ENCODE measurements around the gene VPS51.

The VPS51 gene

GRCh38 chr11:65119670-65119995 lies 23.6 kb downstream of the VPS51 start:
- no peak for DNase-seq (ENCODE audit: low read depth)

DNA sequence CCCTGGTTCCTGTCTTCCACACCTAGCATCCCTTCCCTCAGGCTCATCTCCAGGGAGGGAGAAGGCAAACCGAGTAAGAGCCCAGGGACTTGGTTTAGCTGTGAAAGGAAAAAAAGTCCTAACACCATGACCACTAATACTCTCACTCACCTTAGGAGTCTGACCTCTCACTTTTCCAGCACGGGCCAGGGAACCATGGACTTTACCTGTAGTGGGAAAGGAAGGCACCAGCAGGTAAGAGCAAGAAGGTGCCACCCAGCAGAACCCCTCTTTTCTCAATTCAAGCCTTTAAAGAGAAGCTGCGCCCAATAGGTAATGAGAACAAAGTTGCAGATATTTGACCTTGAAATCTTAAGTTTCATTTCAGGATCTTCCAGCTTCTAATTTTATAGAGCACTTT lies 24.8 kb downstream of the VPS51 start:
- no peak for DNase-seq (ENCODE audit: low read depth)

DNA sequence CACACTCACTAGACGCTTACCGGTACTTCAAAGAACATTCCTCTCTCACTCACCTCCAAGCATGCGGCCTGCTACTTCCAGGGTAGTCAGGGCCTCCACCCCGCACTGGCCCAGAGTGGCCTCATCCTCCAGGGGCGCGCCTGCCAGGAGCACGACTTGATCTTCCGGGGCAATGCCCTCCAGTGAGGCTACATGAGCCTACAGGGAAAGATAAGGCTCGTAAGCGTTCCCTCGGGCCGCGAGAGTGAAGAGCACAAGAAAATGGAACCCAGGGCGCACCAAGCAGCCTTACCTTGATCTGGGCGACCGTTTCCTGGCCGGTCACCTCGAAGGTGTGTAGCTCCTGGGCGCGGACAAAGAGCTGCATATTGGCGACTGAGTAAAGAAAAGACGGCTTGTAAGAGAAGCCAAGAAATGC lies 25.4 kb downstream of the VPS51 start:
- DNase-seq (ENCODE audit: low read depth): no peak

DNA sequence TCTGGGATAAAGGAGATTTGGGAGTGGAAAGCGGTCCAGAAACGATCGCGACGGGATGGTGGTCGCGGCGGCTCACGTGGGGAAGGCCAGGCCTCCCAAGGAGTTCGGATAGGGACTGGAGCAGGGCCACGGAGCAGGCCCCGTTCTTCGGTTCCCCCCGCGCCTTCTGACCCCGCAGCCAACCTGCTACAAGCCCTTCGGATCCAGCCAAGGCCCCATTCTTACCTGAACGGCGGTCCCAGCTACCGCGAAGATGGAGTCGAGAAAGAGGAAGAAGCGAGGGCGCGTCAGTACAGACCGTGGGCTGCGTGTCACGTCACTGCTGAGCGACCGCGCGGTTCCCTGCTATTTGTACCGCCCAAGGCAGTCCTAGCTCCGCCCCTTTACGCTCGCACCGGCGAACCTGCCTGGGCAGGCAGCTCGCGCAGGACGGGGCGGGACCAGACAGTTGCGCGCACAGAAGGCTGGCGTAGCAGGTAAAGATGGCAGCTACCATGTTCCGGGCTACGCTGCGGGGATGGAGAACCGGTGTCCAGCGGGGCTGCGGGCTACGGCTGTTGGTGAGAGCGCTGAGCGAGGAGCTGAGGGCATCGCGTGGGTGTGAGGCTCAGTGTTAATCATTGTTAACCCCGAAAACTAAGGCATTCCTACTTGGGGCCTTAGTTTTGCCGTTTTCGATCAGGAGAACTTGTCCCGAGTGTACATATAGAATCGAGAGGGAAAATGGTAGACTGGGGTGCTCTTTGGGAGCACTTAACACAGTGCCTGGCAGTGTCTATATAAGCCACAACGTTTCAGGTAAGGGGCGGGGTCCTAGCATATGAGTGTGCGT lies 26.1 kb downstream of the VPS51 start, which contains the start of the genes FAU and MRPL49:
FAU (minus strand) TSS at position 270 of the 832 bp plus-strand sequence. CDS start 321 bp downstream, outside the sequence.
MRPL49 (plus strand) TSS at position 457 of the 832 bp plus-strand sequence; CDS start at position 483, 26 bp downstream.
- DNase-seq (ENCODE audit: low read depth): peak; percentile 97

DNA sequence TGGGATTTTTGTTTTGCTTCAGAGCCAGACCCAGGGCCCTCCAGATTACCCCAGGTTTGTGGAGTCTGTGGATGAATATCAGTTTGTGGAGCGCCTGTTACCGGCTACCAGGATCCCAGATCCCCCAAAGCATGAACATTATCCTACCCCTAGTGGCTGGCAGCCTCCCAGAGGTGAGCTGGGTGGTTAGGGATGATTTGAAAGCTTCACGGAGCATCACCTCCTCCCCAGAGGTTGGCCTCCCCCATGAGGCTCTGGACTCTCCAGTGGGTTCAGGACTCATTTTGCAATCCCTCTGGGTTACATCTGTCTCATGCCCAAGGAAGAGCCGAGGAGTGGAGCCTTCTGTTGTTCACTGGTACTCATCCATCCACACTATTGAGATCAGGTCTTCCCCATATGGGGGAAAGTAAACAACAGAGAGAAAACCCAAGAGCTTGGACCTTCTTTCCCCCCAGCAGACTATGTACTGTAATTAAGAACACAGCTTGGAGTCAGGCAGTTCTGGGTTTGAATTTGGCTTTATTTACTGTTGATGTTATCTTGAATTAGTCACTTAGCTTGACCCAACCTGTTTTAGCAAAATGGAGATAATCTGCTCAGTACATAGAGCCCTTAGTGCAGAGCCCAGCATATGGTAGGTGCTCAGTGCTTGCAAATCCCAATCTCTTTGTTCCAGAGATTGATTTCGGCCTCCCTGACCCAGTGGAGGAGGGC lies 28.6 kb downstream of the VPS51 start:
- DNase-seq (ENCODE audit: low read depth): no peak

DNA sequence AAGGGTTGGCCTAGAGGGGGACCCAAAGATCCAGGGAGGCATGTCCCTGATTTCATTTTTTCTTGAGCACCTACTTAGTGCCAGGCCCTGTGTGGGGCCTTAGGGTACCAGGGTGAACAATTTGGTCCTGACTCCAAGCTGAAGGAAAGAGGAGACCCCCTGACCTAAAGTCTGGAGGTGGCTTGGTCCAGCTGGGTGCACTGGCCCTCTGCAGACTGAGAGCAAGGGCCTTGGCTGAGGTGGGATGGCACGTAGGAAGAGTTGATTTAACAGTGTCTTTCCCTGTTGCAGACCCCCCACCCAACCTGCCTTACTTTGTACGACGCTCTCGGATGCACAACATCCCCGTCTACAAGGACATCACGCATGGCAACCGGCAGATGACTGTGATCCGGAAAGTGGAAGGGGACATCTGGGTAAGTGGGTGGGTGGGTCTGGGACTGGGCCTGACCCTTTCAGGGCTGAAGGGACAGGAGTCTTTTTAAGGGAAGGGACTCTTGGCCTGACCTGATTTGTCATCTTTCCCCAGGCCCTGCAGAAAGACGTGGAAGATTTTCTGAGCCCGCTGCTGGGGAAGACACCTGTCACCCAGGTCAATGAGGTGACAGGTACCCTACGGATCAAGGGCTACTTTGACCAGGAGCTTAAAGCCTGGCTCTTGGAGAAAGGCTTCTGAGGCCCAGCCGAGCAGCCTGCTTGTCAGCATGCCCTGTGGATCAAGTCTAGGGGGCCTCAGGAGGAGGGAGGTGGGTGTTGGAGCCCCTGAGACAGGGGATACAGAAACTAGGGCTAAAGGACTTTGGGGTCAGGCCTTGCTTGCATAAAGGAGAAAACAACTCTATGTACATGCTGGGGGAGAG lies 29.4 kb downstream of the VPS51 start:
- no peak for DNase-seq (ENCODE audit: low read depth)

DNA sequence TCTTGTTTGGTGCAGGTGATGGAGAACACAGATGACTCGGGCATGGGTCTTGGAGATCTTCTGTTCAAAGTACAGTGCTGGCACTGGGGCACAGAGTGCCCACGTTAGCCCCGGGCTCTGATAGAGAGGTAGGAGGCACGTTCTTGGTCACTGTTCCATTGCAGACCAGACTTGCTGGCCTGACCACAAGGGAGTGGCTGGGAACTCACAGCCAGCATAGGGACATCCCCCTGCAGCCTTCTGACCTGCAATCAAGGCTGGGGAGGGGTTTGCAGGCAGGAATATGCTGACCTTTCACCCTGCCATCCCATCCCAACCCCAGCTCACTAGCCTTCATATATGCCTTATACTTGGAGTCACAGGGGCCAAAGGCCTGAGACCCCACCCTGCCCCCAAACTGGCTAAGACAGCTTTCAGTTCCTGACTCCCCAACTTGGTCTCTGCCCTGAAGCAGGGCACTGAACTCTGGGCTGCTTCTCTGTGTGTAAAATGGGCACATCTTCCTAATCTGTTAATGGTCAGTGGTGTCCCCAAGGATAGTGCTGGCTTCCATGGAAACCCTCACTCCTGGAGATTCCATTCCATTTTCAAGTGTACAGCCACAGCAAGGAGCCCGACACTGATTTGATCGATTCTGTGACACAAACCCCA lies 30.7 kb downstream of the VPS51 start:
- no peak for DNase-seq (ENCODE audit: low read depth)

GRCh38 chr11:65127473-65128181 lies 31.6 kb downstream of the VPS51 start:
- no peak for DNase-seq (ENCODE audit: low read depth)

- DNase-seq (ENCODE audit: low read depth): no peak
Observed at GRCh38 chr11:65128182-65129145, 32.5 kb downstream of the VPS51 start.

- DNase-seq (ENCODE audit: low read depth): no peak
Observed at GRCh38 chr11:65129649-65130441, 33.8 kb downstream of the VPS51 start.

GRCh38 chr11:65130631-65131416 lies 34.8 kb downstream of the VPS51 start:
- DNase-seq (ENCODE audit: low read depth): no peak

DNA sequence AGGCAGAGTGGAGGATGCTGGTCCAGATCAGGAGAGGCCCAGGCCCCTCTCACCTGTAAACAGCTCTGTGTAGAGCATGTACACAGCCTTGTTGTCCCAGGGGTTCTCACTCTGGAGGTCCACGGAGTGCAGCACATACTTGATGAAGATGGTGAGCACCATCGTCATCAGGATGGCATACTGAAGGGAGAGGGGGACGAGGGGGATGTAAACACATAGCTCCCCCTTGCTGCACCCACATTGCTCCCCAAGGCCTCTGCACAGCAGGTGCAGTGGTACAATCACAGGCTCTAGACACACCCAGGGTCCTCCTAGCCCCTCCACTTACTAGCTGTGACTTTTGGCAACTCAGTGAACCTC lies 35.4 kb downstream of the VPS51 start:
- DNase-seq (ENCODE audit: low read depth): no peak

GRCh38 chr11:65131895-65132237 lies 35.9 kb downstream of the VPS51 start:
- DNase-seq (ENCODE audit: low read depth): no peak

- no peak for DNase-seq (ENCODE audit: low read depth)
Observed at GRCh38 chr11:65132238-65132987, 36.4 kb downstream of the VPS51 start.

DNA sequence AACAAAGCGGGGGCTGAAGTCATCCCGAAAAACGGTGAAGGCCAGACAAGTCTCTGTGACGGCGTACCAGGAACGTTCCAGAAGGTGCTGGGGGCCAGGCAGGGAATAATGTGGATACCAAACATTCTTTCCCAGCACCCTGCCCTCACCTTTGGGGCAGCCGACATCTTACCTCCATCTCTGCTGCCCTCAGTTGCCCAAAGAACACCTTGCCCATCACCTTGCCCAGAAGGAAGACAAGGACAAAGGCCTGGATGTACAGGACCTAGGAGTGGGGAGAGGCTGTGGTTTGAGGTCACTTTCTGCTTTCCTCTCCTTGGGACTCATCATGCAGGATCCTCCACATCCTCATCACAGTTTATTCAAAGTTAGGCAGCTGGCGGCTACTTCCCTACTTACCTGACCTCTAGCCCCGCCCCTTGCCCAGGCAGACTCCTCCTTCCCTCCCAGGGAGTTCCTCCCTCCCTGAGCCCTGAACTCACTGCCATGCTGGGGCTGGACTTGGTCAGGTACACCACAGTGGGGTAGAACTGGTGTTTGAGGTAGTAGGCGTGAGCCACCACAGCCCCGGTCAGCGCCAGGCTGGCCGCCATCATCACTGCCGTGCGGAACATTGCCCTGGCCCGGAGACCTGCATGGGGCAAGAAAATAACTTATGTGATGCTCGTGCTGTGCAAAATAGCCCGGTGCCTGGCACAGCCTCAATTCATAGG lies 37.1 kb downstream of the VPS51 start:
- DNase-seq (ENCODE audit: low read depth): peak; percentile 33

- DNase-seq (ENCODE audit: low read depth): no peak
Observed at GRCh38 chr11:65133724-65134123, 37.7 kb downstream of the VPS51 start.
